Epidermal melanocyte (primary cell): ENCODE measurements around the gene DCDC2.
A peak's percentile ranks its signal among the peaks of the same experiment; 100 is the strongest.
"Not testable (repeated sequence)": the region's sequence is repeated elsewhere in the genome, so short reads cannot be mapped to it uniquely, and the experiment has no call there.

Experiments
- DNase-seq: peaks from one replicate; pipeline ENCODE4 v3.0.0; 2011; ENCODE audit warnings: low spot score; ENCODE audit not compliant: insufficient read length

Gene DCDC2

GRCh38 chr6:24381476-24382219 is 23.8 kb upstream of the DCDC2 start:
- no peak for DNase-seq

- DNase-seq, result no peak
These were observed 20.7 kb upstream of the DCDC2 start for GRCh38 chr6:24378473-24379097.

- no peak for DNase-seq
These were observed 19.0 kb upstream of the DCDC2 start for GRCh38 chr6:24376871-24377270.

- DNase-seq, result no peak
These were observed 16.8 kb upstream of the DCDC2 start for GRCh38 chr6:24374612-24375011.

- DNase-seq, result not testable (repeated sequence)
These were observed 7.3 kb upstream of the DCDC2 start for GRCh38 chr6:24365103-24365633.

GRCh38 chr6:24362363-24362762 is 4.5 kb upstream of the DCDC2 start:
- DNase-seq, result not testable (repeated sequence)

GRCh38 chr6:24359640-24360454 is 2.0 kb upstream of the DCDC2 start:
- DNase-seq, result peak; percentile 23

- DNase-seq, result no peak
These were observed 461 bp upstream of the DCDC2 start for GRCh38 chr6:24358219-24358821.

- no peak for DNase-seq
These were observed 1.4 kb downstream of the DCDC2 start for GRCh38 chr6:24356310-24356973.

GRCh38 chr6:24355393-24355792 is 2.5 kb downstream of the DCDC2 start:
- DNase-seq, result no peak

- DNase-seq, result no peak
These were observed 4.0 kb downstream of the DCDC2 start for GRCh38 chr6:24353861-24354260.

GRCh38 chr6:24352434-24352833 is 5.4 kb downstream of the DCDC2 start:
- DNase-seq, result no peak

GRCh38 chr6:24344976-24345375 is 12.9 kb downstream of the DCDC2 start:
- no peak for DNase-seq

- no peak for DNase-seq
These were observed 16.6 kb downstream of the DCDC2 start for GRCh38 chr6:24340998-24341938.

- DNase-seq, result no peak
These were observed 17.9 kb downstream of the DCDC2 start for GRCh38 chr6:24339932-24340331.

GRCh38 chr6:24334285-24334684 is 23.6 kb downstream of the DCDC2 start:
- DNase-seq, result no peak

GRCh38 chr6:24332317-24332716 is 25.5 kb downstream of the DCDC2 start:
- no peak for DNase-seq

- DNase-seq, result no peak
These were observed 27.6 kb downstream of the DCDC2 start for GRCh38 chr6:24330137-24330732.

- no peak for DNase-seq
These were observed 28.4 kb downstream of the DCDC2 start for GRCh38 chr6:24329451-24329850.
